GM18907 (cell line): ENCODE measurements around the gene MIER3.
A peak's percentile ranks its signal among the peaks of the same experiment; 100 is the strongest.

Experiments used
- ATAC-seq: cut with Tn5 transposase; IDR thresholded peaks from one replicate; pipeline ENCODE4 v1.9.1; 2021; ENCODE audit warnings: mild to moderate bottlenecking, moderate library complexity; ENCODE audit not compliant: unreplicated experiment

Gene MIER3

GRCh38 chr5:56962286-56962685 is 10.4 kb upstream of the MIER3 start:
- no peak for ATAC-seq

GRCh38 chr5:56961746-56962145 is 9.8 kb upstream of the MIER3 start:
- ATAC-seq = no peak

DNA sequence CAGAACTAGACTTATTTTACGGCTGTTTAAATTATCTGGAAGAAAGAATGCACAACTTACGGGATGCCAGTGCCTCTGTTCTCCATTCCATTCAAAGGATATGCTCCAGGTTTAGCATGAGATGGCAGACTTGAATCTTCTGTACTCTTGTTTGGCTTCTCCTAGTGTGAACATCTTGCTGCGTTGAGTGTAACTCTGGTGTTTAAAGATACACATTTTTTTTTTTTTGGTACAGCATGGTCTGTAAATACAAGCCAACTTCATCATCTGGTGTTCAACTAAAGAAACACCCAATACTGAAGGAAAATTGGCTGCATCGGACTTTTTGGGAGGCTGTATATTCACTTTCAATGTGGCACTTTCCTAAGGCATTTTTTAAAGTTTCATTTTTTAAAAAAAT is 7.4 kb upstream of the MIER3 start:
- no peak for ATAC-seq

DNA sequence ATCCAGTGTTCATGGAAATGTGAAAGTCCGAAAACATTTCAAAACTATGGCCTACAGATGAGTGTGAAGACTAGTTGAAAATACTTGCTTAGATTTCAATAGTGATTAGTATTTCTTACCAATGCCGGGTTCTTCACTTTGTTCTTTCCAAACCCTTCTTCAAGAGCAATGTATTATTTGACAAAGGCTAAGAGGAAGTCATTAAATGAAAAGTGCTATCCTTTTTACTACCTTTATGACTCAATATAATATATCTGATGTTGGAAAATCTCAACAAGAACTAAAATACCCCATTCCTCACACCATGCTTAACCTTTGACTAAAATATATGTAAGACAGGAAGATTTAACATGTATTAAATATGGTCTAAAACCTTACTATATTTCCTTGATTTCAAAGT is 6.7 kb upstream of the MIER3 start:
- ATAC-seq = no peak

DNA sequence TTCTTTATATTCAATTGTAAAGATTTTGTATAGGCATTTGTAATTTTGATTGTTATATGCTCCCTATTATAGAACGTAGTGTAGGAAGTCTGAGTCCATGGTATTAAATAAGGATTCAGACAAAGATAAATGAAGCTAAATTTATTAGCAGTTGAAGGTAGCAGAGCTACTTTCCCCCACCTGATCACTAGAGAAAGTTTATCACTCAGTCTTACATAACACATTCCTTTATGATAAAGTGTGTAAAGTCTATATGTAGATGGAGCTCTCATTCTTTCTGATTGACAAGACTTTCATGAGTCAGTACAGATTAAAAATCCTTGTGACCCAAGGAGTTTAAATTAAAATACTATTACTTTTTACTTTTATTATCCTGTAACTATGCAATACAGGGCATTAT is 2.3 kb upstream of the MIER3 start:
- no peak for ATAC-seq

GRCh38 chr5:56951126-56951945 is 587 bp downstream of the MIER3 start:
- ATAC-seq = peak; percentile 60

- peak; percentile 59 for ATAC-seq
These were observed 1.2 kb downstream of the MIER3 start for GRCh38 chr5:56950626-56951125.

DNA sequence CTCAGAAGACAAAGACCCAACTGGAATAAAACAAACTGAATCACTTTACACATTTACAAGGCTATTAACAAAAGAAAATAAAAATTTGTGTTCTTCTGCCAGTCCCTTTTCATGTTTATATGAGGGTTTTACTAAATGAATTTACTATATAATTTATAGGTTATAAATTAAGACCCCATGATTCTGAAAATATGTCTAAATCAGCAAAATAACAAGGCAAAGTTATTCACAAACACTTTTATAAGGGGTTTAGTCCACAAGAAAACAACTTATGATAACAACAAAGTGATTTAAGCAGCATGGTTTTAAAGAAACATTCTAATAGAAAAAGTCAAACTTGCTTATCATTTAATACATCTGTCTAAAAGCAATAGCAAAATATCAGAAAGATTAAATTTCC is 4.9 kb downstream of the MIER3 start:
- no peak for ATAC-seq

DNA sequence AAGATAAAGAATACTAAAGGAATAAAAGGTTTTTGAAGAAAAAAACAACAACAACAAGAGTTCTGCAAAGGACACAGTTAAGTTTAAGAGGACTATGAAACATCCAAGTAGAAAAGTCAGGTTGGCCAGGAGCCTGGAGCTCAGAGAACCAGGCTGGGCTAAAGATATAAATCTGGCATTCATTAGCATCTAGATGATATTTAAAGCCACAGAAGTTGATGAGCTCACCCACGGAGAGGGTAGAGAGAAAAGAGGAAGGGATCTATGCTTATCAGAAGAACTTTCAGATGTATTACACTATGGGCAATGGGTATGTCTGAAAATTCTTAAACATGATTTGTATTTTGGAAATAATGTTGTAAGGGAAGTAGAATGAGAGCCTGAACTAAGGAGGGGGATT is 9.9 kb downstream of the MIER3 start:
- ATAC-seq = no peak

DNA sequence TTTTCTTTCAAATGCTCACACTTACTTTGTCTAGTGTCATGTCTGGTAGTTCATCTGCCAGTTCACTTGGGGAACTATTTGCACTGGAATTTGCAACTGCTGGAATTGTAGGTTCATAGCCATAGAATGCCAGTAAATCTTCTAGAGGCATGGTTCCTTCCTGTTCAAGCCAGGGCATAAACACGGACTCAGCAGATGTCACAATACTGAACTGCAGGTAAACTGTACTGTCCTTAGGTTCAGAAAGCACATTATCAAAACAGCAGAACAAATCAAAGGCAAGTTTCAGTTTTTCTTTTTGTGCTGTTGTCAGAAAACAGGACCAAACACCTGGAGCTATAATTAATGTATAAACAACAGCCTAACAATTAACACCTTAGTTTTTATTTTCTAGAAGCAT is 13.1 kb downstream of the MIER3 start:
- ATAC-seq = no peak

DNA sequence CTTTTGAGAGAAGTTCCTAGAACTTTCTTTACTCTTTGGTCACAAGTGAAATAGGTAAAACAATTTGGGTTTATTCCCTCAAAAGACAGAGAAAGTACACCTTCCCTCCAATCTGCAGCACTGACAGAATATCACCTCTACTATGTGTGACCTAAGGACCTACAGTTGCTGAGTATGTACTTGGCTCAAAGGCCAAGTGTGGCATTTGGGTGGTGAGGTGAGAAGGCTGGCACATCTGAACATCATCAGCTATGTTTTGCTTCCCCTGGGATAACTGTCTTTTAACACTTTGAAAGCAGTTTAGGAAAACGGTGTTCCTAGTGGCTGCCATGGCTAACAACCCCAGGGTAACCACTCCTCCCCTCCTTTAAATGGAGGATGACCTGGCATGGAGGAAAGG is 17.6 kb downstream of the MIER3 start:
- ATAC-seq = no peak

DNA sequence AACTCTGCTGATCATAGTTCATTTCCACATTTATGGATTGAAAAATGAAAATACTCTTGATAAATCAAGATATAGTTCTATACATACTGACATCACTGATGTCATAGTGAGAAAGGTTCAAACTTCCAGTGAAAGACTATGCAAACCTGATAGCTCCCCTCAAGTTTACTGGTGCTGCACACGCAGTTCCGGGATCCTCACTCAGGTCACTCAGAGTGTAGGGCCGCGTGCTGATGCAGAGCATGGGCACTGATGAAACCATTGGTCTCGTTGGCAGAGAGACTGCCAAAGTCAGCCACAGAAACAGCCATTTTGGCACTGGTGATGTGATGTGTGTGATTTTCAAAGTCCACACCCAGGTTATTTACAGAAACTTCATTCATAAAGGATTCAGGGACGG is 29.0 kb downstream of the MIER3 start:
- ATAC-seq = no peak

GRCh38 chr5:56919942-56920662 is 31.8 kb downstream of the MIER3 start:
- no peak for ATAC-seq

GRCh38 chr5:56918054-56918453 is 33.9 kb downstream of the MIER3 start:
- no peak for ATAC-seq

GRCh38 chr5:56917534-56917933 is 34.4 kb downstream of the MIER3 start:
- no peak for ATAC-seq

GRCh38 chr5:56914678-56915077 is 37.2 kb downstream of the MIER3 start:
- ATAC-seq = no peak

- no peak for ATAC-seq
These were observed 38.2 kb downstream of the MIER3 start for GRCh38 chr5:56913766-56914165.

GRCh38 chr5:56910210-56910965 is 41.5 kb downstream of the MIER3 start:
- ATAC-seq = peak; percentile 34

GRCh38 chr5:56909294-56910209 is 42.4 kb downstream of the MIER3 start, which contains the start of gene SETD9:
TSS of gene SETD9 (plus strand) at chr5:56909596. CDS start at chr5:56909646, 50 bp downstream.
- ATAC-seq = peak; percentile 94

- ATAC-seq = no peak
These were observed 43.0 kb downstream of the MIER3 start for GRCh38 chr5:56908942-56909293.
